ENCODE results near the gene TDP2.
"Not testable (repeated sequence)": the region's sequence is repeated elsewhere in the genome, so short reads cannot be mapped to it uniquely, and the experiment has no call there.

TDP2 gene

GRCh38 chr6:24650365-24650764 is 16.3 kb downstream of the TDP2 start:
- FAIRE-seq (no peak), DNase-seq (ENCODE audit: low spot score) (no peak)

- FAIRE-seq (no peak), DNase-seq (ENCODE audit: low spot score) (no peak)
These were observed 17.0 kb downstream of the TDP2 start for GRCh38 chr6:24649691-24650090.

- no peak for FAIRE-seq
- DNase-seq (ENCODE audit: low spot score): no peak
These were observed 18.4 kb downstream of the TDP2 start for GRCh38 chr6:24648276-24648675.

- DNase-seq (ENCODE audit: low spot score): peak; percentile 37
- no peak for FAIRE-seq
These were observed 19.9 kb downstream of the TDP2 start for GRCh38 chr6:24646771-24647170.

GRCh38 chr6:24644377-24644776 is 22.3 kb downstream of the TDP2 start:
- DNase-seq (ENCODE audit: low spot score) (no peak), FAIRE-seq (no peak)

- FAIRE-seq: no peak
- no peak for DNase-seq (ENCODE audit: low spot score)
These were observed 22.8 kb downstream of the TDP2 start for GRCh38 chr6:24643920-24644319.

GRCh38 chr6:24642061-24642460 is 24.6 kb downstream of the TDP2 start:
- DNase-seq (ENCODE audit: low spot score) (no peak), FAIRE-seq (no peak)

GRCh38 chr6:24640631-24641030 is 26.1 kb downstream of the TDP2 start:
- not testable (repeated sequence) for FAIRE-seq; DNase-seq (ENCODE audit: low spot score)

- no peak for DNase-seq (ENCODE audit: low spot score)
- FAIRE-seq: no peak
These were observed 26.5 kb downstream of the TDP2 start for GRCh38 chr6:24640166-24640565.

GRCh38 chr6:24636681-24637080 is 30.0 kb downstream of the TDP2 start:
- no peak for FAIRE-seq
- no peak for DNase-seq (ENCODE audit: low spot score)

- DNase-seq (ENCODE audit: low spot score): no peak
- no peak for FAIRE-seq
These were observed 34.1 kb downstream of the TDP2 start for GRCh38 chr6:24632573-24632972.

- FAIRE-seq (no peak), DNase-seq (ENCODE audit: low spot score) (no peak)
These were observed 35.0 kb downstream of the TDP2 start for GRCh38 chr6:24631671-24632070.

- DNase-seq (ENCODE audit: low spot score): no peak
- no peak for FAIRE-seq
These were observed 35.7 kb downstream of the TDP2 start for GRCh38 chr6:24630856-24631505.

GRCh38 chr6:24621626-24622289 is 44.9 kb downstream of the TDP2 start:
- DNase-seq (ENCODE audit: low spot score) (no peak), FAIRE-seq (no peak)

- no peak for DNase-seq (ENCODE audit: low spot score)
- FAIRE-seq: no peak
These were observed 46.1 kb downstream of the TDP2 start for GRCh38 chr6:24620637-24621036.

- FAIRE-seq: no peak
These were observed 47.0 kb downstream of the TDP2 start for GRCh38 chr6:24619661-24620060.

GRCh38 chr6:24614648-24615047 is 52.1 kb downstream of the TDP2 start:
- FAIRE-seq: no peak
- DNase-seq (ENCODE audit: low spot score): no peak

More at GRCh38 chr6:24619661-24620060, 47.0 kb downstream of the TDP2 start:
- DNase-seq (ENCODE audit: low spot score): no peak

- DNase-seq (ENCODE audit: low spot score) (no peak), FAIRE-seq (no peak)
These were observed 52.7 kb downstream of the TDP2 start for GRCh38 chr6:24614043-24614420.

GRCh38 chr6:24613361-24614042 is 53.2 kb downstream of the TDP2 start:
- DNase-seq (ENCODE audit: low spot score) (no peak), FAIRE-seq (no peak)

- FAIRE-seq (no peak), DNase-seq (ENCODE audit: low spot score) (no peak)
These were observed 56.0 kb downstream of the TDP2 start for GRCh38 chr6:24610672-24611071.

- DNase-seq (ENCODE audit: low spot score) (no peak), FAIRE-seq (no peak)
These were observed 59.2 kb downstream of the TDP2 start for GRCh38 chr6:24607310-24608105.

Data from RCC 7860 (cell line).